T-helper 1 cell treated with Interleukin-12 subunit alpha and Interleukin-12 subunit beta and Interleukin-4 antibody, amounts not matched to agents 30 ng/mL and 1 ng/mL, for 36 hours (primary cell): ENCODE data around the gene RNH1. TPM values are rescaled to one million over a fixed set of nuclear protein-coding genes. Genes with fewer than 3 reads are reported as not detected.

Experiments used
- intact Hi-C: fragments of 100-400 bp; cut with micrococcal nuclease; formaldehyde crosslinking; loops from one replicate; pipeline ENCODE4 v1.15.1; 2024
- total RNA-seq: library from RNA; stranded (reverse); gene quantifications from 2 replicates; pipeline ENCODE4 v1.2.3, GENCODE V29; 2022

RNH1 gene
- 89.8 and 97.3 TPM in 2 replicates for total RNA-seq

- intact Hi-C loops = loop anchor here (1.0 to 2.0 kb wide), 17 partner anchors 11 to 1894 kb away; partner anchors contain the start of genes BET1L, DEAF1, HRAS and LMNTD2
Measured at GRCh38 chr11:506995-507726, at the start of gene RNH1. Gene RNH1, minus strand, starts transcription at chr11:507242. Its CDS starts 5,080 bp downstream, at chr11:502162.

- intact Hi-C loops = loop anchor here (1.0 kb wide), 1 partner anchor 167 kb away; no protein-coding TSS in a partner anchor
Measured at GRCh38 chr11:555780-556661, 49.0 kb upstream of the RNH1 start.

- intact Hi-C loops = loop anchor here (1.0 kb wide), 1 partner anchor 168 kb away; no protein-coding TSS in a partner anchor
Measured at GRCh38 chr11:555227-555779, 48.3 kb upstream of the RNH1 start.

- intact Hi-C loops = loop anchor here (1.0 kb wide), 1 partner anchor 169 kb away; no protein-coding TSS in a partner anchor
Measured at GRCh38 chr11:554428-555226, 47.6 kb upstream of the RNH1 start.

GRCh38 chr11:553988-554340, 46.9 kb upstream of the RNH1 start:
- intact Hi-C loops = no loop called here

- intact Hi-C loops = no loop called here
Measured at GRCh38 chr11:553083-553987, 46.3 kb upstream of the RNH1 start.

- intact Hi-C loops = no loop called here
Measured at GRCh38 chr11:551596-551995, 44.6 kb upstream of the RNH1 start.

GRCh38 chr11:551131-551530, 44.1 kb upstream of the RNH1 start:
- intact Hi-C loops = no loop called here

GRCh38 chr11:550746-551085, 43.7 kb upstream of the RNH1 start:
- intact Hi-C loops = no loop called here

GRCh38 chr11:550021-550745, 43.1 kb upstream of the RNH1 start:
- intact Hi-C loops = no loop called here

GRCh38 chr11:548700-549603, 41.9 kb upstream of the RNH1 start:
- intact Hi-C loops = no loop called here

- intact Hi-C loops = no loop called here
Measured at GRCh38 chr11:545171-545570, 38.1 kb upstream of the RNH1 start.

GRCh38 chr11:544817-545166, 37.8 kb upstream of the RNH1 start:
- intact Hi-C loops = no loop called here

- intact Hi-C loops = no loop called here
Measured at GRCh38 chr11:541433-541885, 34.4 kb upstream of the RNH1 start.

GRCh38 chr11:540583-541432, 33.8 kb upstream of the RNH1 start:
- intact Hi-C loops = no loop called here

GRCh38 chr11:539971-540481, 33.0 kb upstream of the RNH1 start:
- intact Hi-C loops = loop anchor here (5.0 kb wide), 1 partner anchor 182 kb away; no protein-coding TSS in a partner anchor

- intact Hi-C loops = loop anchor here (5.0 kb wide), 1 partner anchor 184 kb away; no protein-coding TSS in a partner anchor
Measured at GRCh38 chr11:538431-539051, 31.5 kb upstream of the RNH1 start.
